ENCODE measurements around the gene CPVL. TPM values are rescaled to one million over a fixed set of nuclear protein-coding genes. Genes with fewer than 3 reads are reported as not detected.

The CPVL gene
- total RNA-seq, 1 donor, result 132 TPM

DNA sequence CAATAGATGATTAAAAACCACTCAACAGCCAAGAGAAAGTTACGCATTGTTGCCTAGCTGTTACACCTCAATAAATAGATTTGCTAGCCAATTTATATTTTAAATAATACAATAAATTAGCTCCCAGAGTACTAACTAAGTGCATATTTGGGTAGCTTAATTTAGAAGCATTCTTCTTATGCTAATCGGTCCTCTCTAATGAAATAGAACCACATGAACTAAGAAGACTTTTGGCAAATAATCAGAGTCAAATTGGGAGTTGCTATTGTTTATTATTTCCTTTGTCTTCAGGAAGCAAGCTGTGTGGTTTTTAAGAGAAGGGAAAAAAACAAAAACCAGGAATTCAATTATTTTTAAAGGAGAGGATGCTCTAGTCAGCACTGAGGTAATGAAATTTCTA lies 139.2 kb downstream of the CPVL start:
- Histone ChIP-seq H3K4me1 (ENCODE audit: insufficient read depth, low read length) (no peaks in the 10 kb centered on the region), H3K27me3 (ENCODE audit: insufficient read depth, low read length) (no peaks in the 10 kb centered on the region), H3K4me3 (ENCODE audit: low read length) (no peak overlapping the region), H3K9me3 (ENCODE audit: low read depth, low read length) (no peaks in the 10 kb centered on the region)

DNA sequence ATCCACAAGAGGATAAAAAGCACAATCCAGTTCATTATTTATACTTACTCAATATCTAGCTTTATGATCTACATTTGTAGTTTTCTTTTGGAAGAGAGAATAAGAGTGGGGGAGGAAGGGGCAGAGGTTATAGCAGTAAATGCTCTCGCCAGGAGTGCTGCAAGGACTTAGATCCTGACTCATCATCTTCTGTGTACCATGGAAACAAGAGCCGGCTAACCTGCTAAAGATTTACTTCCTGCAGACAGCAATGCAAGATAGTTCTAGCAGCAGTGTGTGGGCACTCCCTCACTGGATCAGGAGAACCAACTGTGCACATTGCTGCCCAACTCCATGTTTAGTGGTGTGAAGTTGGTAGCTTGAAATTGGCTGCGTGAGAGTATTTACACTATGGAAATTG lies 140.5 kb downstream of the CPVL start:
- no peaks in the 10 kb centered on the region for H3K4me1 ChIP-seq (ENCODE audit: insufficient read depth, low read length)
- H3K4me3 ChIP-seq (ENCODE audit: low read length), result no peak overlapping the region
- H3K9me3 ChIP-seq (ENCODE audit: low read depth, low read length), result no peaks in the 10 kb centered on the region
- H3K27me3 ChIP-seq (ENCODE audit: insufficient read depth, low read length), result no peaks in the 10 kb centered on the region

DNA sequence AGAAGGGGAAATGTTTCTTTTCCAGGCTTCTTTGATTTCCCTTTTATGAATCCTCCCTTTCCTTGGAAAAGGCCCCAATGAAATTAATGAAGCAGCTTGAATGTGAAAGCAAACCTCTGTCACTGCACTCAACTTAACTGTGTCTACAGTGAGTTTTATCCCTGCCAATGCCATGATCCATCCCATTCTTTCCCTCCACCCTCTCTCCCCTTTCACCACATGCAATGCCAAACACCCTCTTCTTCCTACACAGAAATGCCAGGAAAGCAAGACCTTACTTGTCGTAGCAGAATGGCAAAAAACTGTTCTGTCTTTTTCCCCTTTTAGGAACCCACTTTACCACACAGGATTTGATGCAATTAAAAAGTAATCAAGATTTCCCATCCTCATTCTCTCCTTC lies 140.9 kb downstream of the CPVL start:
- H3K4me1 ChIP-seq (ENCODE audit: insufficient read depth, low read length), result no peaks in the 10 kb centered on the region
- H3K27me3 ChIP-seq (ENCODE audit: insufficient read depth, low read length), result no peaks in the 10 kb centered on the region
- no peak overlapping the region for H3K4me3 ChIP-seq (ENCODE audit: low read length)
- H3K9me3 ChIP-seq (ENCODE audit: low read depth, low read length), result no peaks in the 10 kb centered on the region

DNA sequence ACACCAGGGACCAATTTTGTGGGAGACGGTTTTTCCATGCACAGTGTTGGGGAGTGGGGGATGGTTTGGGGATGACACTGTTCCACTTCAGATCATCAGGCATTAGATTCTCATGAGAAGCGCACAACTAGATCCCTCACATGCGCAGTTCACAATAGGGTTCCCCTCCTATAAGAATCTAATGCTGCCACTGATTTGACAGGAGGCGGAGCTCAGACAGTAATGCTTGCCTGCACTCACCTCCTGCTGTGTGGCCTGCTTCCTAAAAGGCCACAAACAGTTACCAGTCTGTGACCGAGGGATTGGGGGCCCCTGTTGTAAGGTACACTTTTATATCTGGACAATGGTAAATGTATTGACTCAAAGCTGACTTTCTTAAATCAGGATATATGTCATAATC lies 142.6 kb downstream of the CPVL start:
- no peaks in the 10 kb centered on the region for H3K9me3 ChIP-seq (ENCODE audit: low read depth, low read length)
- H3K4me3 ChIP-seq (ENCODE audit: low read length), result no peak overlapping the region
- no peaks in the 10 kb centered on the region for H3K27me3 ChIP-seq (ENCODE audit: insufficient read depth, low read length)
- no peaks in the 10 kb centered on the region for H3K4me1 ChIP-seq (ENCODE audit: insufficient read depth, low read length)

DNA sequence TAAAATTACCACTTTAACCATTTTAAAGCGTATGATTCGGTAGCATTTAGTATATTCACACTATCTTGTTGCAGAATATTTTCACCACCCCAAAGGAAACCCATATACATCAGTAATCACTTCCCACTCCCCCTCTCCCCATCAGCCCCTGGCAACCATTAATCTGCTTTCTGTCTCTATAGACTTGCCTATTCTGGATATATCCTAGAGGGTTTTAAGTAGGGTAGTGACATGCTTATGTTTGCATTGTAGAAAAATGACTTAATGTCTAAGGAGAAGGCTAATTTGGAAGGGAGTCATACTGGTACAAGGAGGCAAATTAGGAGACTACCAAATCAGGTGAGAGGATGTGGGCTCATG lies 145.6 kb downstream of the CPVL start:
- H3K4me1 ChIP-seq (ENCODE audit: insufficient read depth, low read length), result no peaks in the 10 kb centered on the region
- H3K27me3 ChIP-seq (ENCODE audit: insufficient read depth, low read length), result no peaks in the 10 kb centered on the region
- no peaks in the 10 kb centered on the region for H3K9me3 ChIP-seq (ENCODE audit: low read depth, low read length)
- H3K4me3 ChIP-seq (ENCODE audit: low read length), result no peak overlapping the region

DNA sequence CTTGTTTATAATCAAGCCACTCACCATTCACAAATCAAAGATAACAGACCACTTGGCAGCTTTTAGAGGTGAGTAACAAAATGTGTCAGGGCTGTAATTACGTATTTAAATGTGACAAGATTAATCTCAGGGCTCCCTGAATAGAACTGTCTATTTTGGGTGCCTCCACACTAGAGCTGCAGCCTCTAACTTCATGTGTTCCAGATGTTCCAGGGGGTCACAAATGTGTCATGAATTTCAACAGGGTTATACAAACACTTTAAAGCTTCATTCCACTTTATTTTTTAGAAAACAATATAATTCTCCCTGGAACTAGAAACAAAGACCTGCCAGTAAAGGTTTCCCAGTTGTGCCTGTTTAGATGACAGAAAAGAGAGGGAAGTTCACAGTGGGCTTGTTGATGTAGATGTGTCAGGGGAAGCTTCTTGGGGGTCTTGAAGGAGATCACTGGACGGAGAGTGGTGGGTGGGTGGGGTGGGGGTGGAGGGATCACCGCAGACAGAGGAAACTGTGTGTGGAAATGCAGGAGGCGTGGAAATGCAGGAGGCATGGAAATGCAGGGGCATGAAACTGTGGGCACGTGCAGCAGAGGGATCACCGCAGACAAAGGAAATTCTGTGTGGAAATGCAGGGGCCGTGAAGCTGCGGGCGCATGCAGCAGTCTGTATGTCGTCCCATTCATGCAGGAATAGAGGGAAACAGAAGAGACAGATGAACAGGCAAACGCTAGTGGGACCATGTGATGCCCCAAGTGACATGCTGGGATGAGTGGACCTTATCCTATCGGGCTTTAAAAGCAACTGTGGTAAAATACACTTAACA lies 146.2 kb downstream of the CPVL start:
- Histone ChIP-seq H3K9me3 (ENCODE audit: low read depth, low read length) (no peaks in the 10 kb centered on the region), H3K27me3 (ENCODE audit: insufficient read depth, low read length) (no peaks in the 10 kb centered on the region), H3K4me1 (ENCODE audit: insufficient read depth, low read length) (no peaks in the 10 kb centered on the region), H3K4me3 (ENCODE audit: low read length) (no peak overlapping the region)

DNA sequence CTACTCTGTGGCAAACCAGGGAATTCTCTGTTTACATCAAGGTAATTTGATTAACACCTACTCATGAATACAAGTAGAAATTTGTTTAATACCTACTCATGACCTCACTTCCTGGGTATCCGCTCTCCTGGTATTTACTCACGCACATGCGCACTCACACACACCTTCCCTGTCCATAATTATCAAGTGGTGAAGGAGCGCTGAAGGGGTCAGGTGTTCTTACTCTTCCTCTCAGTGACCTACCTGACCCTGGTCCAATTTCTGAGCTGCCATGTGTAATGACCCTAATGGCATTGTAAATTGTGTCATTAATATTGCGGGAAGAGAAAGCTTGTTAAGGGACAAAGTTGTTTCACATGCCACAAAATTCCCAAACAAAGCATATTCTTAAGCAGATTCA lies 146.9 kb downstream of the CPVL start:
- Histone ChIP-seq H3K27me3 (ENCODE audit: insufficient read depth, low read length) (no peaks in the 10 kb centered on the region), H3K9me3 (ENCODE audit: low read depth, low read length) (no peaks in the 10 kb centered on the region), H3K4me1 (ENCODE audit: insufficient read depth, low read length) (no peaks in the 10 kb centered on the region), H3K4me3 (ENCODE audit: low read length) (no peak overlapping the region)

DNA sequence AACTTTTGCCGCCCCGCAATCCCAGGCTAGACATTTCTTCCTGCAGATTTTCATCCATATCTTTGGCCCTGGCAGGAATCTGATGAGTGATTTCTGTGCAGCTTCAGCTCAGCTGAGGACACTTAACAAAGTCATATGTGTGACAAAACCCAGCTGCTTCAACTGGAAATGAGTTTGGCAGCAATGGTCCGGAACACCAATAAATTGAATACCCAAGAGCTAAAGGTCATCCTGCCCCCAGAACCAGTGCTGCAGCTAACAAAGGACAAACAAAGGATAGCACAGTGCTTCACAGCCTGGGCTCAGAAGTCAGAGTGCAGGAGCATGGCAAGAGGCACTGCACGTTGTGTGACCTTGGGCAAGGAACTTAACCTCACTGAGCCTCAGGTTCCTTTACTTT lies 148.2 kb downstream of the CPVL start:
- no peaks in the 10 kb centered on the region for H3K27me3 ChIP-seq (ENCODE audit: insufficient read depth, low read length)
- no peaks in the 10 kb centered on the region for H3K9me3 ChIP-seq (ENCODE audit: low read depth, low read length)
- no peaks in the 10 kb centered on the region for H3K4me1 ChIP-seq (ENCODE audit: insufficient read depth, low read length)
- H3K4me3 ChIP-seq (ENCODE audit: low read length), result no peak overlapping the region

DNA sequence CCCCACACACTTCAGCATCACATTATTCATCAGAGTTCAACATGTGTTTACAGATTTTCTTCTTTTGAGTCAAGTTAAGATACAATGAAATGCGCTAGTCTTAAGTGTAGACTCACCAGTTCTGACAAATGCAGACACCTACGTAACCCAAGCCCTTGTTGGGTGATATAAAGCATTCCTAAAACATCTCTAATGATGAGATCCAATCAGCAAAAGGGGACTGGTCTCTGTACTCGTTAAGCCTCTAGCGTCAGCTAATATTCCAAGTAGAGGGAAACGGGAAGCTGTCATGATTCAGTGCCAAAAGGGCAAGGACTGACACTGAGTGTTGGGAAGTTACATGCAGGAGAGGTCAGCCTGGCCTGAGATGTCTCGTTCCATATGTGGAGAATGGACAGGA lies 149.5 kb downstream of the CPVL start:
- H3K4me1 ChIP-seq (ENCODE audit: insufficient read depth, low read length), result no peaks in the 10 kb centered on the region
- H3K9me3 ChIP-seq (ENCODE audit: low read depth, low read length), result no peaks in the 10 kb centered on the region
- H3K4me3 ChIP-seq (ENCODE audit: low read length), result no peak overlapping the region
- no peaks in the 10 kb centered on the region for H3K27me3 ChIP-seq (ENCODE audit: insufficient read depth, low read length)

DNA sequence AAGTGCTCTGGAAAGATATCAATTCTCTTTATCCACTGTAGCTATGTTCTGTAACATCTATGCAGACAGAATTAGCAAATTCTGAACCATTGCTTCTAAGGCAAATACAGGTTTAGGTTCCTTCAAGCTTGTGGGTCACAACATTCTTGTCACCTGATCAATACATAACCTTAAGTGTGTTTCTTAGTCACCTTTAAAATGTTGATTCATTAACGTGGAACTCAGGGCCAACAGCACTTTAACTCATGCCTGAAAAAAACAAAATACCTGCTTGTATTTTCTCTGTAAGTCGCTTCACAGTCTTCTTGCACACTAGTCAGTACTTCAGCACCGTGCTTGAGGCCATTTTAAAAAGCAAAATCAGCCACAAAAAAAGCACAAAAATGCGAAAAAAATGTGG lies 153.0 kb downstream of the CPVL start:
- Histone ChIP-seq H3K4me3 (ENCODE audit: low read length) (no peak overlapping the region), H3K4me1 (ENCODE audit: insufficient read depth, low read length) (no peaks in the 10 kb centered on the region), H3K9me3 (ENCODE audit: low read depth, low read length) (no peaks in the 10 kb centered on the region), H3K27me3 (ENCODE audit: insufficient read depth, low read length) (no peaks in the 10 kb centered on the region)

DNA sequence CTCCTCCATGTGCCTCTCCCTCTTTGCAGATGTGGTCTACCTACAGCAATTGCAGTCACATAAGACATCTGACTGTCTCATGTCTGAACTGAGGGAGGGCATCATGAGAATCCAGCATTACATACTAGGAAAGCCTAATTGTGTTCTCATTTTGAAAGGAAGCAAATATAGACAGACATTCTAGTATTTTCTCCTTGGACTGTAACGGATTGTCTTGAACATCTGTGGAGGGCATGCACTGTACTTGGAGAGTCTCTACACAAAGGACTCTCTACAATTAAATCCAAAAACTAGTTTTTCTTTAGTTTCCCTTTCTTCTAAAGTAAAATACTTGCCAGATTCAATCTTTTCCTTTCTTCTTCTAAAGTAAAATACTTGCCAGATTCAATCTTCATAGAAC lies 153.5 kb downstream of the CPVL start:
- peaks cover 1% of the 10 kb centered on the region for H3K4me1 ChIP-seq (ENCODE audit: insufficient read depth, low read length)
- H3K4me3 ChIP-seq (ENCODE audit: low read length), result no peak overlapping the region

DNA sequence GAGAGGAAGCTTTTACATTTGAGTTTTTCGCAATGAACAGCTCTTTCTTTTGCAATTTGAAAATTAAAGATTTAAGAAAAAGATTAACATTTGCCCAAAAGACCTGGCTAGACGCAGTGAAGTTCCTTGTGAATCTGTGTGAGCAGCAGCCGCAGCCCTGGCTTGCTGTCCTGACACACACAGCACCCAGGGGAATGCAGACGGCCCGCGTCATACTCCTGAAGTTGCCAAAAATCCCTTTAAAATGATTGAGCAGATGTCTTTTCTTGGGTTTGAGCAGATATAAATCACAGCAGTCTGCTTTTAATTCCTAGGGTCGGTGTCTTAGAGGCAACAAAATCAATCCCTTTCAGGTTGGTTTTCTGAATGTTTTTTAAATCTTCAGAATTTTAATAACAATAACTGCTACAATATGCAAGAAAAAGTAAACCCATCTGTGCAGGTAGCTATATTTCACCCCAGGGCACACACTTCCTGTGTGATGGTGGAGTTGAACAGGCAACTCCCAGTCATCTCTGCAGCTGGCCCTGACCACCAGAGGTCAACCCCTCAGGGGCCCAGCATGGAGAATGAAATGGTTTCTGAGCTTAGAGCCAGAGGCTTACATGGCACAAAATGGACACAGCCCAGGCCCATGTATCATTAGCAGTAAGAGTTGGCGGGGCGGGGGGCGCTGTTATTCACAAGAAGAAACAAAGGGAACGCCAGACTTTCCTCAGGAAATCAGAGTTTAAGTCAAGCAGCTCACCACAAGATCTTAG lies 156.0 kb downstream of the CPVL start:
- H3K9me3 ChIP-seq (ENCODE audit: low read depth, low read length), result no peaks in the 10 kb centered on the region
- H3K4me3 ChIP-seq (ENCODE audit: low read length), result no peak overlapping the region
- H3K4me1 ChIP-seq (ENCODE audit: insufficient read depth, low read length), result peaks cover 25% of the 10 kb centered on the region
- H3K27me3 ChIP-seq (ENCODE audit: insufficient read depth, low read length), result no peaks in the 10 kb centered on the region

More for the DNA sequence above, 153.5 kb downstream of the CPVL start:
- H3K27me3 ChIP-seq (ENCODE audit: insufficient read depth, low read length), result no peaks in the 10 kb centered on the region
- H3K9me3 ChIP-seq (ENCODE audit: low read depth, low read length), result no peaks in the 10 kb centered on the region

DNA sequence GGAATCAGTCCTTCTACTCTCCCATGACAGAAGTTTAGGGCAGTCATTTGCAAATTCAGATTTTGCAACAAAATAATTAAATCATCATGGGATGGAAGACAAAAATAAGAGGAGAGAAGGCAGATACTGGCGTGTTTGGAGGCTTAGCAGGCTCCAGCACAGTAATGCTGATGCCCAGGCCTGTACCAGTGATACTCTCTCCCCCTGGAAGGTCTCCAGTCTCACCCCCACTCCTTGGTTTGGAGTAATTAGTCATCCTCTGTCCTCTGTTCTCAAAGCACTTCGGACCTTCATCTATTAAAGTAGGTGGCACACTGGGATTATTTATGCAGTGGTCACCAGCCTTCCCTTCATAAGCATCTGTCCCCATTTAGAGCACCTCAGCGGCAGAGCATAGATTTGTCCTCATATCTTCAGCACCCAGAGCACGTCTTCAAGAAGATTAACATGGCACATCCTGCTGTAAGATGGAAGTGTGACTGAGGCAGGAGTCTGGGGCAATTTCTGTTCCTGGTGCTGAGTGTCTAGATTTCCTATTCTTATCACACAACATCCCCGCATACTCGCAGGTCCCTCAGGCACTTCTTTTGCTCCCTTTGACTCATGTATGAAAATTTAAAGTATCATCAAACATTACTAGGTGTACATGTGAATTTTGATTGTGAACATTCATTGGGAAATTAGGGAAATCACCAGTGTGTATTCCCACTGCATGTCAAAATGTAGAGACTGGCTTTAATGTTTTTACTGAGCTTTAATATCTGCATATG lies 156.9 kb downstream of the CPVL start:
- no peaks in the 10 kb centered on the region for H3K27me3 ChIP-seq (ENCODE audit: insufficient read depth, low read length)
- H3K9me3 ChIP-seq (ENCODE audit: low read depth, low read length), result no peaks in the 10 kb centered on the region
- no peak overlapping the region for H3K4me3 ChIP-seq (ENCODE audit: low read length)
- peaks cover 34% of the 10 kb centered on the region for H3K4me1 ChIP-seq (ENCODE audit: insufficient read depth, low read length)

DNA sequence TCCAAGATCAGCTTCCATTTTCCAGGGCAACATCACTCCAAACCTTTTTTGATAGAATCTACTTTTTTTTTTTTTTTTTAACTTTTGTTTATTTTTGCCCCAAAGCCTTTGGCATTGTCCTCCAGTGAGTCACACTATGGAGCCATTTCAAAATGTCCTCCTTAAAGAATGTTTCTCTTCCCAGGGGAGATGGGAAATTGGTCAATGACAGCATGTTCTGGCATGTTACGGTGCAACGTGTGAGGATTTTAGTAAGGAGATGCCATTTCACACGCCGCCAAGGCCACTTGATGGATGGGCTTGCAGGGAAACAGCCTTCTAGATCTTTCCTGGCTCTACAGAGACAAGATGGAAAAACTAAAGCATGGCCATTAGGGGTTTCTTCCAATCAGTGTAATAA lies 157.5 kb downstream of the CPVL start:
- Histone ChIP-seq H3K4me1 (ENCODE audit: insufficient read depth, low read length) (peaks cover 37% of the 10 kb centered on the region), H3K9me3 (ENCODE audit: low read depth, low read length) (no peaks in the 10 kb centered on the region)

DNA sequence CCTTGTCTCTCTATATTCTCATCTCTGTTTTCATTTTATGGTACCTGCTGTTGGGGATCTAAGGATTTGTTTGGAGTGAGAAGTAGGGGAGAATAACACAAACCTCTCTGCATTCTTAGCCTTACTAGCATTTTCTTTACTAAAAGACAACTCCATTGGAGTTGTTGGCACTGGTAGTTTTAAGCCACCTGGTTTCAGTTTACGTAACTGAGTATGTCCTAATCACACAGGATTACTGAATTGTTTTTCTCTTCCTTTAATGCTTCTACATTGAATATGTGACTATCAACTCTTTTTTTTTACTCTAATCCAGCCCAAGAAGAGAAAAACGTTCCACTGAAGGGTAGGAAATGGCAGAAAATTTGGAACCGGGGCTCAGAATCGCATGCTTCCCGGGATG lies 158.2 kb downstream of the CPVL start:
- no peak overlapping the region for H3K4me3 ChIP-seq (ENCODE audit: low read length)

More for the DNA sequence above, 157.5 kb downstream of the CPVL start:
- Histone ChIP-seq H3K27me3 (ENCODE audit: insufficient read depth, low read length) (no peaks in the 10 kb centered on the region), H3K4me3 (ENCODE audit: low read length) (no peak overlapping the region)

More for the DNA sequence above, 158.2 kb downstream of the CPVL start:
- peaks cover 37% of the 10 kb centered on the region for H3K4me1 ChIP-seq (ENCODE audit: insufficient read depth, low read length)
- H3K27me3 ChIP-seq (ENCODE audit: insufficient read depth, low read length), result no peaks in the 10 kb centered on the region
- no peaks in the 10 kb centered on the region for H3K9me3 ChIP-seq (ENCODE audit: low read depth, low read length)
